Fibroblast of mammary gland (primary cell): ENCODE results near the gene NPIPA7.
"Not testable (repeated sequence)": the region's sequence is repeated elsewhere in the genome, so short reads cannot be mapped to it uniquely, and the experiment has no call there.

Experiments used
- DNase-seq: peaks from one replicate; pipeline ENCODE4 v3.0.0-alpha.2; 2010; ENCODE audit warnings: low read depth
- H3K4me3 ChIP-seq: 2 replicates; pipeline ENCODE4 v1.5.1; 2011; ENCODE audit warnings: low read depth, mild to moderate bottlenecking, low read length, moderate library complexity; ENCODE audit not compliant: control insufficient read depth

Gene NPIPA7

GRCh38 chr16:16413773-16414172 lies 34.8 kb downstream of the NPIPA7 start:
- H3K4me3 ChIP-seq, DNase-seq: not testable (repeated sequence)

- not testable (repeated sequence) for DNase-seq, H3K4me3 ChIP-seq
Measured at GRCh38 chr16:16417071-16417470, 38.1 kb downstream of the NPIPA7 start.

- H3K4me3 ChIP-seq, DNase-seq: not testable (repeated sequence)
Measured at GRCh38 chr16:16417914-16418544, 39.1 kb downstream of the NPIPA7 start.

- not testable (repeated sequence) for H3K4me3 ChIP-seq, DNase-seq
Measured at GRCh38 chr16:16420515-16420914, 41.6 kb downstream of the NPIPA7 start.

- not testable (repeated sequence) for H3K4me3 ChIP-seq
Measured at GRCh38 chr16:16425146-16425545, 46.2 kb downstream of the NPIPA7 start.

GRCh38 chr16:16431135-16431534 lies 52.2 kb downstream of the NPIPA7 start:
- H3K4me3 ChIP-seq, DNase-seq: not testable (repeated sequence)

More at GRCh38 chr16:16425146-16425545, 46.2 kb downstream of the NPIPA7 start:
- not testable (repeated sequence) for DNase-seq

- not testable (repeated sequence) for DNase-seq, H3K4me3 ChIP-seq
Measured at GRCh38 chr16:16434711-16435110, 55.8 kb downstream of the NPIPA7 start.

GRCh38 chr16:16441401-16441800 lies 62.5 kb downstream of the NPIPA7 start:
- not testable (repeated sequence) for H3K4me3 ChIP-seq, DNase-seq
